Upper lobe of right lung (tissue), 1 donor: ENCODE measurements around the gene STS. TPM values are rescaled to one million over a fixed set of nuclear protein-coding genes. Genes with fewer than 3 reads are reported as not detected.

Experiments used
- ATAC-seq: fragments of 200-7000 bp; cut with Tn5 transposase; one replicate; pipeline ENCODE4 v1.9.1; 2020; ENCODE audit warnings: mild to moderate bottlenecking, moderate library complexity
- DNase-seq: peaks from one replicate; pipeline ENCODE4 v3.0.0-alpha.2; 2020
- H3K27ac ChIP-seq: fragments of 200-600 bp; one replicate; pipeline ENCODE4 v1.8.0; 2022
- H3K27me3 ChIP-seq: fragments of 200-600 bp; one replicate; pipeline ENCODE4 v1.8.0; 2022; ENCODE audit warnings: mild to moderate bottlenecking
- H3K36me3 ChIP-seq: fragments of 200-600 bp; one replicate; pipeline ENCODE4 v1.8.0; 2022
- H3K4me1 ChIP-seq: fragments of 200-600 bp; one replicate; pipeline ENCODE4 v1.8.0; 2022
- H3K4me3 ChIP-seq: fragments of 200-600 bp; one replicate; pipeline ENCODE4 v1.8.0; 2022; ENCODE audit warnings: mild to moderate bottlenecking
- H3K9me3 ChIP-seq: fragments of 200-600 bp; one replicate; pipeline ENCODE4 v1.8.0; 2022
- intact Hi-C: fragments of 100-400 bp; cut with DNase I; formaldehyde crosslinking; loops from one replicate; pipeline ENCODE4 v1.11.0; 2022
- total RNA-seq: library from RNA; stranded (reverse); fragmentation: NEBNext Ultra II Directional; extraction: Animal tissue kit (Norgen Biotek cat#: 25700); gene quantifications from one replicate; pipeline ENCODE4 v1.2.1, GENCODE V29; 2021
- TF ChIP-seq, protein P1 (sequence below): fragments of 200-600 bp; IDR thresholded peaks from one replicate; pipeline ENCODE4 v1.8.0; 2022; ENCODE audit warnings: antibody characterized with exemption
- donor health status: DM: no; HTN: yes; CAD: no; lungs with severe emphysema.

STS gene
- total RNA-seq, 1 donor from 2014 or later: 11.6 TPM

GRCh38 chrX:7184816-7185215 is 37.3 kb downstream of the STS start:
- intact Hi-C loops: no loop called here
- Histone ChIP-seq H3K27ac (no peak overlapping the region), H3K4me3 (no peak overlapping the region), H3K9me3 (no peaks in the 10 kb centered on the region), H3K27me3 (no peaks in the 10 kb centered on the region), H3K4me1 (no peaks in the 10 kb centered on the region), H3K36me3 (no peaks in the 10 kb centered on the region)
- ATAC-seq (no peak), DNase-seq (no peak)
- TF ChIP-seq, protein P1, sequence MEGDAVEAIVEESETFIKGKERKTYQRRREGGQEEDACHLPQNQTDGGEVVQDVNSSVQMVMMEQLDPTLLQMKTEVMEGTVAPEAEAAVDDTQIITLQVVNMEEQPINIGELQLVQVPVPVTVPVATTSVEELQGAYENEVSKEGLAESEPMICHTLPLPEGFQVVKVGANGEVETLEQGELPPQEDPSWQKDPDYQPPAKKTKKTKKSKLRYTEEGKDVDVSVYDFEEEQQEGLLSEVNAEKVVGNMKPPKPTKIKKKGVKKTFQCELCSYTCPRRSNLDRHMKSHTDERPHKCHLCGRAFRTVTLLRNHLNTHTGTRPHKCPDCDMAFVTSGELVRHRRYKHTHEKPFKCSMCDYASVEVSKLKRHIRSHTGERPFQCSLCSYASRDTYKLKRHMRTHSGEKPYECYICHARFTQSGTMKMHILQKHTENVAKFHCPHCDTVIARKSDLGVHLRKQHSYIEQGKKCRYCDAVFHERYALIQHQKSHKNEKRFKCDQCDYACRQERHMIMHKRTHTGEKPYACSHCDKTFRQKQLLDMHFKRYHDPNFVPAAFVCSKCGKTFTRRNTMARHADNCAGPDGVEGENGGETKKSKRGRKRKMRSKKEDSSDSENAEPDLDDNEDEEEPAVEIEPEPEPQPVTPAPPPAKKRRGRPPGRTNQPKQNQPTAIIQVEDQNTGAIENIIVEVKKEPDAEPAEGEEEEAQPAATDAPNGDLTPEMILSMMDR: no peak

- TF ChIP-seq, protein P1: no peak
- no peaks in the 10 kb centered on the region for H3K4me1 ChIP-seq
- no peak overlapping the region for H3K4me3 ChIP-seq
- DNase-seq (no peak), ATAC-seq (no peak)
- no peak overlapping the region for H3K27ac ChIP-seq
- no peaks in the 10 kb centered on the region for H3K9me3 ChIP-seq
- no peaks in the 10 kb centered on the region for H3K27me3 ChIP-seq
- intact Hi-C loops: no loop called here
- no peaks in the 10 kb centered on the region for H3K36me3 ChIP-seq
Measured at GRCh38 chrX:7188672-7189071, 41.2 kb downstream of the STS start.

DNA sequence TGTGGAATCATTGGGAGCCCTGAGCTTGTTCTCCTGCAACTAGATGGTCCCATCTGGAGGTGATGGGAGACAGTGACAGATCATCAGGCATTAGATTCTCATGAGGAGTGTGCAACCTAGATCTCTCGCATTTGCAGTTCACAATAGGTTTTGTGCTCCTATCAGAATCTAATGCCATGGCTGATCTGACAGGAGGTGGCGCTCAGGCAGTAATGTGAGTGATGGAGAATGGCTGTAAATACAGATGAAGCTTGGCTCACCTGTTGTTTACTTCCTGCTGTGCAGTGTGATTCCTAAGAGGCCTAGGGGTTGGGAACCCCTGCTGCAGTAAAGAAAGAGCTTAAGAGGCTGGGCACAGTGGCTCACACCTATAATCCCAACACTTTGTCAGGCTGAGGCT is 42.6 kb downstream of the STS start:
- H3K4me1 ChIP-seq: no peaks in the 10 kb centered on the region
- H3K27ac ChIP-seq: no peak overlapping the region
- no peaks in the 10 kb centered on the region for H3K9me3 ChIP-seq
- ATAC-seq (no peak), DNase-seq (no peak)
- H3K27me3 ChIP-seq: no peaks in the 10 kb centered on the region
- no peaks in the 10 kb centered on the region for H3K36me3 ChIP-seq
- intact Hi-C loops: no loop called here
- no peak overlapping the region for H3K4me3 ChIP-seq
- TF ChIP-seq, protein P1: no peak

GRCh38 chrX:7191681-7192110 is 44.2 kb downstream of the STS start:
- Histone ChIP-seq H3K9me3 (no peaks in the 10 kb centered on the region), H3K36me3 (no peaks in the 10 kb centered on the region), H3K4me1 (no peaks in the 10 kb centered on the region), H3K27ac (no peak overlapping the region), H3K27me3 (no peaks in the 10 kb centered on the region), H3K4me3 (no peak overlapping the region)
- intact Hi-C loops: no loop called here
- TF ChIP-seq, protein P1: no peak
- no peak for DNase-seq
- no peak for ATAC-seq

GRCh38 chrX:7192871-7193270 is 45.4 kb downstream of the STS start:
- intact Hi-C loops: no loop called here
- Histone ChIP-seq H3K27me3 (no peaks in the 10 kb centered on the region), H3K4me1 (no peaks in the 10 kb centered on the region), H3K27ac (no peak overlapping the region), H3K9me3 (no peaks in the 10 kb centered on the region), H3K4me3 (no peak overlapping the region), H3K36me3 (no peaks in the 10 kb centered on the region)
- DNase-seq (no peak), ATAC-seq (no peak)
- TF ChIP-seq, protein P1: no peak

DNA sequence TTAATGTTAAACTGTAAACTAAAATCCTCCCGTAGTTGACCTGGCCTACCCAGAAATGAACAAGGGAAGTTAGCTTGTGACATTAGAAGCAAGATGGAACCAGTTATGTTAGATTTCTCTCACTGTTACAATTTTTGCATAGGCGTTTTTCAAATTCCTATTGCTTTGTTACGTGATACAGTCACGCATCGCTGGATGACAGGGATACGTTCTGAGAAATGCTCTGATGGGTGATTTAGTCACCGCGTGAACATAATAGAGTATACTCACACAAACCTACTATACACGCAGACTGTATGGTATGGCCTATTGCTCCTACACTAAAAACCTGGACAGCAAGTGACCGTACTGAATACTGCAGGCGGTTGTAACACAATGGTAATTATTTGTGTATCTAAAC is 47.1 kb downstream of the STS start:
- Histone ChIP-seq H3K36me3 (no peaks in the 10 kb centered on the region), H3K4me3 (no peak overlapping the region), H3K27ac (no peak overlapping the region), H3K27me3 (no peaks in the 10 kb centered on the region), H3K4me1 (no peaks in the 10 kb centered on the region), H3K9me3 (no peaks in the 10 kb centered on the region)
- TF ChIP-seq, protein P1: no peak
- intact Hi-C loops: no loop called here
- DNase-seq (no peak), ATAC-seq (no peak)
